Ascending aorta (tissue), 2 donors: ENCODE results near the gene COLEC12. TPM values are rescaled to one million over a fixed set of nuclear protein-coding genes. Genes with fewer than 3 reads are reported as not detected.

Experiments used
- DNase-seq, 2 donors: peaks; one replicate each; pipeline ENCODE4 v3.0.0-alpha.2; 2019; ENCODE audit warnings: low spot score in 2 of 2
- H3K27ac ChIP-seq, 2 donors: fragments of 200-600 bp; sonication (generic); one replicate each; pipeline ENCODE4 v1.5.1; 2016 to 2017; ENCODE audit warnings: mild to moderate bottlenecking in 1 of 2
- H3K27me3 ChIP-seq: fragments of 200-600 bp; sonication (generic); one replicate; pipeline ENCODE4 v1.5.1; 2017
- H3K36me3 ChIP-seq, 2 donors: fragments of 200-600 bp; sonication (generic); one replicate each; pipeline ENCODE4 v1.5.1; 2016
- H3K4me1 ChIP-seq, 2 donors: fragments of 200-600 bp; sonication (generic); one replicate each; pipeline ENCODE4 v1.5.1; 2016 to 2017; ENCODE audit warnings: mild to moderate bottlenecking in 1 of 2
- H3K4me3 ChIP-seq, 2 donors: fragments of 200-600 bp; sonication (generic); one replicate each; pipeline ENCODE4 v1.5.1; 2016 to 2017; ENCODE audit warnings: mild to moderate bottlenecking in 1 of 2
- H3K9me3 ChIP-seq, 2 donors: fragments of 200-600 bp; sonication (generic); one replicate each; pipeline ENCODE4 v1.5.1; 2016
- CTCF ChIP-seq, 3 experiments: fragments of 200-600 bp in 2 of 3; fragments of 450-650 bp in 1 of 3; sonication (generic) in 2 of 3; IDR thresholded peaks; one replicate each; pipeline ENCODE4 v1.5.1; 2016 to 2019; ENCODE audit warnings: antibody characterized with exemption in 3 of 3, mild to moderate bottlenecking in 1 of 3, moderate library complexity in 1 of 3
- intact Hi-C: fragments of 100-400 bp; cut with DNase I; formaldehyde crosslinking; loops from one replicate; pipeline ENCODE4 v1.15.1; 2023
- total RNA-seq: library from RNA; depleted of rRNA; stranded (reverse); fragments of >200 nt; gene quantifications from one replicate; pipeline ENCODE4 v1.1.0, GENCODE V29; 2016

COLEC12 gene
- total RNA-seq, 1 donor from 2014 or later = 9.5 TPM

- no peak for TF ChIP-seq CTCF (IDR thresholded peaks at IDR 0.05)
- no peaks in the 10 kb centered on the region for H3K36me3 ChIP-seq
- no peaks in the 10 kb centered on the region for H3K27me3 ChIP-seq
- H3K4me1 ChIP-seq = no peaks in the 10 kb centered on the region
- no peaks in the 10 kb centered on the region for H3K9me3 ChIP-seq
- no peak overlapping the region for H3K4me3 ChIP-seq
- intact Hi-C loops = no loop called here
- no peak overlapping the region for H3K27ac ChIP-seq
- no peak for DNase-seq
Measured at GRCh38 chr18:427005-427404, 73.5 kb downstream of the COLEC12 start.

GRCh38 chr18:425106-425745, 75.3 kb downstream of the COLEC12 start:
- no peak for TF ChIP-seq CTCF (IDR thresholded peaks at IDR 0.05)
- Histone ChIP-seq H3K27me3 (no peaks in the 10 kb centered on the region), H3K27ac (no peak overlapping the region), H3K9me3 (no peaks in the 10 kb centered on the region), H3K36me3 (no peaks in the 10 kb centered on the region), H3K4me1 (no peaks in the 10 kb centered on the region), H3K4me3 (no peak overlapping the region)
- no peak for DNase-seq
- intact Hi-C loops = no loop called here

- no peak overlapping the region for H3K27ac ChIP-seq
- H3K36me3 ChIP-seq = no peaks in the 10 kb centered on the region
- no peak overlapping the region for H3K4me3 ChIP-seq
- DNase-seq = no peak
- no peaks in the 10 kb centered on the region for H3K4me1 ChIP-seq
- H3K9me3 ChIP-seq = no peaks in the 10 kb centered on the region
- intact Hi-C loops = no loop called here
- no peak for TF ChIP-seq CTCF (IDR thresholded peaks at IDR 0.05)
- H3K27me3 ChIP-seq = no peaks in the 10 kb centered on the region
Measured at GRCh38 chr18:424668-425067, 75.8 kb downstream of the COLEC12 start.

GRCh38 chr18:424071-424661, 76.3 kb downstream of the COLEC12 start:
- DNase-seq = no peak
- TF ChIP-seq CTCF (IDR thresholded peaks at IDR 0.05) = no peak
- no peak overlapping the region for H3K27ac ChIP-seq
- no peaks in the 10 kb centered on the region for H3K9me3 ChIP-seq
- intact Hi-C loops = no loop called here
- H3K4me3 ChIP-seq = no peak overlapping the region
- H3K27me3 ChIP-seq = no peaks in the 10 kb centered on the region
- no peaks in the 10 kb centered on the region for H3K4me1 ChIP-seq
- H3K36me3 ChIP-seq = no peaks in the 10 kb centered on the region

- no peak for TF ChIP-seq CTCF (IDR thresholded peaks at IDR 0.05)
Measured at GRCh38 chr18:422966-423365, 77.5 kb downstream of the COLEC12 start.

More at GRCh38 chr18:422966-423365, 77.5 kb downstream of the COLEC12 start:
- Histone ChIP-seq H3K4me1 (no peaks in the 10 kb centered on the region), H3K9me3 (no peaks in the 10 kb centered on the region), H3K27me3 (no peaks in the 10 kb centered on the region), H3K4me3 (no peak overlapping the region), H3K27ac (no peak overlapping the region), H3K36me3 (no peaks in the 10 kb centered on the region)
- DNase-seq = no peak
- intact Hi-C loops = no loop called here
